Suprapubic skin (tissue), 4 donors: ENCODE data around the gene PPM1N. TPM values are rescaled to one million over a fixed set of nuclear protein-coding genes. Genes with fewer than 3 reads are reported as not detected.

Source experiments
- DNase-seq, 2 donors: peaks; one replicate each; pipeline ENCODE4 v3.0.0-alpha.2; 2019; ENCODE audit warnings: low spot score in 2 of 2
- H3K27ac ChIP-seq: fragments of 200-600 bp; sonication (generic); one replicate; pipeline ENCODE4 v1.5.1; 2019
- H3K27me3 ChIP-seq: fragments of 200-600 bp; sonication (generic); one replicate; pipeline ENCODE4 v1.5.1; 2019
- H3K36me3 ChIP-seq: fragments of 200-600 bp; sonication (generic); one replicate; pipeline ENCODE4 v1.5.1; 2019
- H3K4me1 ChIP-seq: fragments of 200-600 bp; sonication (generic); one replicate; pipeline ENCODE4 v1.5.1; 2019
- H3K4me3 ChIP-seq: fragments of 200-600 bp; sonication (generic); one replicate; pipeline ENCODE4 v1.5.1; 2019; ENCODE audit warnings: mild to moderate bottlenecking
- H3K9me3 ChIP-seq: fragments of 200-600 bp; sonication (generic); one replicate; pipeline ENCODE4 v1.5.1; 2019
- EP300 ChIP-seq: sonication (generic); formaldehyde crosslinking; IDR thresholded peaks from one replicate; pipeline ENCODE4 v1.6.1; 2017; ENCODE audit warnings: antibody characterized with exemption
- POLR2A ChIP-seq, 2 donors: fragments of 450-650 bp; IDR thresholded peaks; one replicate each; pipeline ENCODE4 v1.6.1; 2017; ENCODE audit warnings: antibody characterized with exemption in 2 of 2, mild to moderate bottlenecking in 2 of 2, moderate library complexity in 2 of 2
- POLR2AphosphoS5 ChIP-seq, 3 donors: sonication (generic); formaldehyde crosslinking; IDR thresholded peaks; one replicate each; pipeline ENCODE4 v1.6.1; 2017; ENCODE audit warnings: antibody characterized with exemption in 3 of 3
- WGBS: methylation state at CpG from one replicate; pipeline ENCODE4 v1.1.5; 2018; 5-methylcytosine and 5-hydroxymethylcytosine counted together
- total RNA-seq, 4 donors: library from RNA; depleted of rRNA; stranded (reverse); fragments of >200 nt; gene quantifications; one replicate each; pipeline ENCODE4 v1.1.0, GENCODE V29; 2016
- TF ChIP-seq, protein P1 (sequence below), 2 donors: fragments of 200-600 bp in 1 of 2; fragments of 450-650 bp in 1 of 2; sonication (generic) in 1 of 2; IDR thresholded peaks; one replicate each; pipeline ENCODE4 v1.5.1; 2016 to 2019; ENCODE audit warnings: antibody characterized with exemption in 2 of 2, mild to moderate bottlenecking in 1 of 2, moderate library complexity in 1 of 2

The PPM1N gene
- total RNA-seq, 4 donors from 2014 or later, result 2.9 to 6.3 (median 5.6) TPM

DNA sequence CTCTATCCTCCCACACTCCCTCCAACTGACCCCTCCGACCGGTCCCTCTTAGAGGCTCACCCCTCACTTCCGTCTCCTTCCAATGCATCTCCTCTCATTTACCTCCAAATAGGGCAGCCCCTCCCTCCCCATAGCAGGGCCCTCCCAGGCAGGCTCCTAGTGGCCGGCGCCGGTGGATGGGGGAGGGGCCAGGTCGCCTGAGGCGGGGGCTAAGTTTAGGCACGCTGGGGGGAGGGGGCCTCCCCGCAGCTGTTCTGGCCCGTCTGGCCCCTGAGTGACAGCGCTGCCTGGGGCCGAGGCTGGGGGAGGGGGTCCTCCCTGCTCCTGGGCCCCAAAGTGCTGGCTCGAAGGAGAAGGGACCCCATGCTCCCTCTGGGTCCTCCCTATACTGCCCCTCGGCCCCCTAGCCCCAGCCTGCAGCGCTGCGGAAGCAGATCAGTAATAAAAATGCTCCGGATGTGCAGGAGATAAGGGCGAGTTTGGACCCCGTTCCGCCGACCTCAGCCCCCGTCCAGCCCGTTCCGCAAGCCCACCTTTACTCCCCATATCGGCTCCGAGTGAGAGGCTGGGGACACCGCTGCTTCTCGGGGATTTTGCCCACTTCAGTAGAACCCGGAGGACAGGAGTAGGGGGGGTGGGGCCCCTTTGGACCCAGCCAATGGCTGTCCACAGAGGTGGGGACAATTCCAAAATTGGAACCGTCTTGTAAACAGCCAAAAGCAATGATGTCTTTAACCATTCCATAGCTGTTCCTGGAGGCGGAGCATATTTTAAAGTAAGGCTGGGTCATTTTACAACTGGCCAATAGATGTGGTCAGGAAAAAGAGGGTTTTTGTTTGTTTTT, 5.4 kb upstream of the PPM1N start:
- WGBS, result 9% methylated on average over 30 of the region's 32 CpGs

DNA sequence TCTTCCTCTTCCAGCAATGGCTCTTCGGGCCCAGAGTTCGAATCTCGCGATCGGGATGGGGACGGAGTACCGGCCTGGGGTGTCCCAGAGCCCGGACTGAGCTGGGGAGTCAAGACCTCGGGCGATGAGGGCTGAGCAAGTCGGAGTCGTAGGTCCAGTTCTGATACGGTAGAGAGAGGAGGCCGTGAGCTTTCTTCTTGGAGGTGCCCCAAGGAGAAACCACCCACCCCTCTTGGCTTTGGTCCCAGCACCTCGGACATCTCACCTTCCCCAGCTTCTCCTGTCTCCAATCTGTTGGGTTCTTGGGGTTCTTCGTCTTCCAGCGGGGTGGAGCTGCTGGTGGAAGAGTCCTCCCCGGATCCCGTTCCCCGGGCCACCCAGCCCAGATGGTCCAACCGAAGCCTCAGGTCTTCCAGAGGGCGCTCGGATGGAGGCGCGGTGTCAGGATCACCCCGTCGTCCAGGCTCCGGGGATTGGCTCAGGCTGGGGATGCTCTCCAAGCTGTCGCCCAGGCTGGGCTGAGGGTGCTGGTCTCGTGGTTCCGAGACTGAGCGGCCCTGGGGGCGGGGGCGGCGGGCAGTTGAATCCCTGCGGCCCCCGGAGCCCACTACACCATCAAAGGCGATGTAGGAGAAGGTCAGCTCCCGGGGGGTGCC, 3.9 kb upstream of the PPM1N start:
- TF ChIP-seq EP300, result no peak
- no peak for TF ChIP-seq POLR2A (IDR thresholded peaks at IDR 0.05)
- no peak overlapping the region for H3K4me3 ChIP-seq
- no peaks in the 10 kb centered on the region for H3K36me3 ChIP-seq
- H3K27ac ChIP-seq, result no peak overlapping the region
- H3K27me3 ChIP-seq, result no peaks in the 10 kb centered on the region
- DNase-seq, result no peak
- peaks cover 49% of the 10 kb centered on the region for H3K4me1 ChIP-seq
- H3K9me3 ChIP-seq, result no peaks in the 10 kb centered on the region
- WGBS, result 88% methylated on average over 32 of the region's 39 CpGs

More for the DNA sequence above, 5.4 kb upstream of the PPM1N start:
- H3K4me3 ChIP-seq, result peak overlapping the region; percentile 51
- H3K27ac ChIP-seq, result no peak overlapping the region
- no peak for TF ChIP-seq EP300
- TF ChIP-seq, protein P1, sequence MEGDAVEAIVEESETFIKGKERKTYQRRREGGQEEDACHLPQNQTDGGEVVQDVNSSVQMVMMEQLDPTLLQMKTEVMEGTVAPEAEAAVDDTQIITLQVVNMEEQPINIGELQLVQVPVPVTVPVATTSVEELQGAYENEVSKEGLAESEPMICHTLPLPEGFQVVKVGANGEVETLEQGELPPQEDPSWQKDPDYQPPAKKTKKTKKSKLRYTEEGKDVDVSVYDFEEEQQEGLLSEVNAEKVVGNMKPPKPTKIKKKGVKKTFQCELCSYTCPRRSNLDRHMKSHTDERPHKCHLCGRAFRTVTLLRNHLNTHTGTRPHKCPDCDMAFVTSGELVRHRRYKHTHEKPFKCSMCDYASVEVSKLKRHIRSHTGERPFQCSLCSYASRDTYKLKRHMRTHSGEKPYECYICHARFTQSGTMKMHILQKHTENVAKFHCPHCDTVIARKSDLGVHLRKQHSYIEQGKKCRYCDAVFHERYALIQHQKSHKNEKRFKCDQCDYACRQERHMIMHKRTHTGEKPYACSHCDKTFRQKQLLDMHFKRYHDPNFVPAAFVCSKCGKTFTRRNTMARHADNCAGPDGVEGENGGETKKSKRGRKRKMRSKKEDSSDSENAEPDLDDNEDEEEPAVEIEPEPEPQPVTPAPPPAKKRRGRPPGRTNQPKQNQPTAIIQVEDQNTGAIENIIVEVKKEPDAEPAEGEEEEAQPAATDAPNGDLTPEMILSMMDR (IDR thresholded peaks at IDR 0.05), result no peak
- no peak for TF ChIP-seq POLR2AphosphoS5 (IDR thresholded peaks at IDR 0.05)
- TF ChIP-seq POLR2A (IDR thresholded peaks at IDR 0.05), result no peak
- peaks cover 35% of the 10 kb centered on the region for H3K4me1 ChIP-seq
- H3K27me3 ChIP-seq, result no peaks in the 10 kb centered on the region
- no peaks in the 10 kb centered on the region for H3K36me3 ChIP-seq
- DNase-seq, result no peak
- H3K9me3 ChIP-seq, result no peaks in the 10 kb centered on the region

- Histone ChIP-seq H3K4me1 (peaks cover 54% of the 10 kb centered on the region), H3K4me3 (no peak overlapping the region), H3K27ac (no peak overlapping the region), H3K9me3 (no peaks in the 10 kb centered on the region), H3K27me3 (no peaks in the 10 kb centered on the region), H3K36me3 (no peaks in the 10 kb centered on the region)
- TF ChIP-seq, protein P1 (IDR thresholded peaks at IDR 0.05), result no peak
- no peak for TF ChIP-seq EP300
- no peak for TF ChIP-seq POLR2A (IDR thresholded peaks at IDR 0.05)
- TF ChIP-seq POLR2AphosphoS5 (IDR thresholded peaks at IDR 0.05), result no peak
- DNase-seq, result no peak
- WGBS, result 83% methylated on average over 5 of the region's 5 CpGs
Observed at GRCh38 chr19:45495178-45495577, 3.1 kb upstream of the PPM1N start.

DNA sequence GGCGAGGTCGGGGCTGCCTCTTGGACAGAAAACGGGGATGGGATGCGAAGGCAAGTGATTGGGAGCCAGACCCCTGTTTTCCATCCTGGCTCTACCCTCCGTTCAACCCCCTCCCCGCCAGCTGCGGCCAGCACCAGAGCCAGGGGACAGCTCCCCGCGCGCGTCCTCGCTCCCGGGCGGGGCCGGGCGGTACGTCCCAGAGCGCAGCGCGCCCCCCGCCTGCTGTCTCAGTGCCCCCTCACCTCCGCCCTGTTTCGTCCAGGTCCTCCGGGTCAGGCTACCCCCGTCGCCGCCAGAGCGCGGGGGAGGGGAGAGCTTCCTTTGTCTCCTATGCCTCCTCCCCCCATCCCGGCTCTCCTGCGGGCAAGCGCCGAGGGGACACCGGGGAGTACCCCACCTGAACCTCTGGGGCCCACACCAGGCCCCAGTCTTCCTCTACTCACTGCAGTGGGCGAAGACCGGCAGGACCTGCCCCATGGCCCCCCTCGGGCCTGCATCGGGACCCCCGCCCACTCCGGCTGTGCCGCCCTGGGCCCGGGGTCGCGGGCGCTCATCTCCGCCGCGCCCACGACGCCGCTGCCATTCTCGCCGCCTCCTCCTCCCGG, 1.8 kb upstream of the PPM1N start:
- TF ChIP-seq, protein P1 (IDR thresholded peaks at IDR 0.05), result no peak
- TF ChIP-seq POLR2AphosphoS5 (IDR thresholded peaks at IDR 0.05) (no peak), EP300 (no peak), POLR2A (IDR thresholded peaks at IDR 0.05) (no peak)
- H3K4me1 ChIP-seq, result peaks cover 54% of the 10 kb centered on the region
- DNase-seq, result peak in 1 of 2 donors; percentile 82
- H3K4me3 ChIP-seq, result peak overlapping the region; percentile 79
- H3K9me3 ChIP-seq, result no peaks in the 10 kb centered on the region
- no peaks in the 10 kb centered on the region for H3K27me3 ChIP-seq
- no peak overlapping the region for H3K27ac ChIP-seq
- WGBS, result 0% methylated on average over 4 of the region's 54 CpGs
- no peaks in the 10 kb centered on the region for H3K36me3 ChIP-seq

GRCh38 chr19:45497791-45498190, 452 bp upstream of the PPM1N start:
- H3K4me3 ChIP-seq, result no peak overlapping the region
- no peak overlapping the region for H3K27ac ChIP-seq
- no peaks in the 10 kb centered on the region for H3K9me3 ChIP-seq
- 34% methylated on average over 16 of the region's 16 CpGs for WGBS
- H3K36me3 ChIP-seq, result no peaks in the 10 kb centered on the region
- no peak for DNase-seq
- H3K27me3 ChIP-seq, result no peaks in the 10 kb centered on the region
- TF ChIP-seq POLR2A (IDR thresholded peaks at IDR 0.05) (no peak), EP300 (no peak), POLR2AphosphoS5 (IDR thresholded peaks at IDR 0.05) (no peak)
- TF ChIP-seq, protein P1 (IDR thresholded peaks at IDR 0.05), result no peak
- H3K4me1 ChIP-seq, result peaks cover 49% of the 10 kb centered on the region
